Spleen (tissue), 11 donors: ENCODE results near the gene AP1AR. TPM values are rescaled to one million over a fixed set of nuclear protein-coding genes. Genes with fewer than 3 reads are reported as not detected.

ENCODE experiments used
- DNase-seq: peaks from one replicate; pipeline ENCODE4 v3.0.0-alpha.2; 2020
- H3K27ac ChIP-seq, 8 donors: fragments of 200-600 bp; sonication (generic) in 7 of 8; 1 replicate in 4 of 8; 2 replicates in 4 of 8; pipeline versions ENCODE4 v1.5.0 to v1.8.0; 2016 to 2021; ENCODE audit warnings: inconsistent platforms in 4 of 8, mild to moderate bottlenecking in 4 of 8, moderate library complexity in 1 of 8
- H3K27me3 ChIP-seq, 7 donors: fragments of 200-600 bp; sonication (generic) in 6 of 7; replicated peaks in 1 of 7; 1 replicate in 4 of 7; 2 replicates in 3 of 7; pipeline versions ENCODE4 v1.5.0 to v1.8.0; 2016 to 2021; ENCODE audit warnings: inconsistent platforms in 3 of 7, mild to moderate bottlenecking in 1 of 7
- H3K36me3 ChIP-seq, 6 donors: fragments of 200-600 bp; sonication (generic) in 5 of 6; 1 replicate in 4 of 6; 2 replicates in 2 of 6; pipeline versions ENCODE4 v1.5.0 to v1.8.0; 2016 to 2021; ENCODE audit warnings: inconsistent platforms in 2 of 6
- H3K4me1 ChIP-seq, 6 donors: fragments of 200-600 bp; sonication (generic) in 5 of 6; 1 replicate in 3 of 6; 2 replicates in 3 of 6; pipeline versions ENCODE4 v1.5.0 to v1.8.0; 2016 to 2021; ENCODE audit warnings: inconsistent platforms in 3 of 6
- H3K4me3 ChIP-seq, 8 donors: fragments of 200-600 bp; sonication (generic) in 7 of 8; 1 replicate in 4 of 8; 2 replicates in 4 of 8; pipeline versions ENCODE4 v1.5.0 to v1.8.0; 2016 to 2021; ENCODE audit warnings: inconsistent platforms in 4 of 8, mild to moderate bottlenecking in 4 of 8, moderate library complexity in 2 of 8
- H3K9me3 ChIP-seq, 8 donors: fragments of 200-600 bp; sonication (generic) in 7 of 8; 1 replicate in 4 of 8; 2 replicates in 4 of 8; pipeline versions ENCODE4 v1.5.0 to v1.8.0; 2016 to 2021; ENCODE audit warnings: inconsistent platforms in 4 of 8
- POLR2A ChIP-seq, 3 donors: fragments of 450-650 bp; IDR thresholded peaks; one replicate each; pipeline ENCODE4 v1.5.1; 2017; ENCODE audit warnings: antibody characterized with exemption in 3 of 3, mild to moderate bottlenecking in 1 of 3
- POLR2AphosphoS5 ChIP-seq, 3 donors: sonication (generic); formaldehyde crosslinking; IDR thresholded peaks; one replicate each; pipeline ENCODE4 v1.5.1; 2017; ENCODE audit warnings: antibody characterized with exemption in 3 of 3
- WGBS, 5 donors: extraction: QIAGEN DNeasy Blood & Tissue Kit in 3 of 5; methylation state at CpG; one replicate each; pipeline versions ENCODE4 v1.1.5 to v1.1.7; 2013 to 2018; 5-methylcytosine and 5-hydroxymethylcytosine counted together
- intact Hi-C: fragments of 100-400 bp; cut with DNase I; formaldehyde crosslinking; loops from one replicate; pipeline ENCODE4 v1.15.0; 2023; ENCODE audit warnings: low total_unique reads
- polyA plus RNA-seq, 3 donors: library from polyadenylated mRNA; stranded (reverse); fragments of 200-250 nt; gene quantifications; one replicate each; pipeline ENCODE4 v1.2.1, GENCODE V29; 2013
- total RNA-seq, 7 donors: library from RNA; depleted of rRNA in 3 of 7; stranded (reverse); fragments of >200 nt in 3 of 7; fragmentation: NEBNext Ultra II Directional in 4 of 7; extraction: Animal tissue kit (Norgen Biotek cat#: 25700) in 4 of 7; gene quantifications; one replicate each; pipeline versions ENCODE4 v1.1.0 to v1.2.1, GENCODE V29; 2016 to 2021
- TF ChIP-seq, protein P1 (sequence below), 11 experiments: fragments of 200-600 bp in 7 of 11; fragments of 450-650 bp in 4 of 11; sonication (generic) in 4 of 11; IDR thresholded peaks in 8 of 11; conservative IDR thresholded peaks in 3 of 11; 1 replicate in 7 of 11; 2 replicates in 4 of 11; pipeline versions ENCODE4 v1.4.0 to v1.8.0; 2016 to 2021; ENCODE audit warnings: antibody characterized with exemption in 11 of 11, inconsistent platforms in 4 of 11, mild to moderate bottlenecking in 1 of 11
- donor health status: healthy with polysubstance abuse.
- donor health status: DM: no; HTN: no; CAD: no; lungs with moderate emphysema.
- donor health status: DM: no; HTN: no; CAD: no.
- donor health status: Bipolar disorder and iron deficiency.
- donor health status: healthy.
- donor health status: DM: no; HTN: no; CAD: no.
- donor health status: DM: yes; HTN: yes; CAD: no.

The AP1AR gene
- total and polyA plus RNA-seq, 10 donors: 9.7 to 32.4 (median 21.5) TPM

DNA sequence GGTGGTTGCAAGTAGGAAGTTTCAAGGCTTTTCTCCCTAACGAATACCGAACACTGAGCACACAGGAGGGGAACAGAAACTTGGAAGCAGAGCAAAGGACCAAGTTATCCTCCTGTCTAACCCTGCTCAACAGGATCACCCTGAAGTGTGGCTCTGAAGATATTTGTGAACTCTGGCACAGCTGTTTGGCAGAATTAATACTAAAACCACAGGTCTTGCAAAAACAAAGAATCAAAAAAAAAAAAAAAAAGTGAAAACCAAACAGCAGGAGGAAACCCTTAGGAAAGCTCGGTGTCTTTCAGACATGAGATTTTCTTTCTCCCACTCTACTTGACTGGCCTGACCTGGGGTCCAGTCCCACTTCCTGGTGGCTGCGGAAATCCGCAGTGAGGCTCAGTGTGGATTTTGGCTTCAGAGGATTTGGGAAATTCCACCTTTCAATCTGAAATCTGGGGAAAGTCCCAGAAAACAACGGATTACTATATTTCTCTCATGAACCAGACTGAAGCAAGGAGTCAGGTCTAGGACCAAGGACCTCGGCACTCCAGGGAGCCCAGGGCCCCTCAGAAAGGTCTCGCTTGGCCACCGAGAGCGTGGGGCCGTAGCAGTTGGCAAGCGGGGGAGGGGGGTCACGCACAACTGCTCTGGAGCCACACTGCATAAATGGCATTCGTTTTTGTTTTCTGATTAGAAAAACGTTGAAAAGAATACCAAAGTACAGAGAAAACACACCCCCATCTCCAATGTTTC lies 53.2 kb downstream of the AP1AR start:
- H3K4me3 ChIP-seq: peak overlapping the region; percentile 68 to 91 (median 79)
- peak overlapping the region; percentile 88 to 95 (median 92) for H3K27ac ChIP-seq
- peaks cover 14 to 94% (median 83%) of the 10 kb centered on the region in 6 donors for H3K4me1 ChIP-seq
- no peaks in the 10 kb centered on the region for H3K27me3 ChIP-seq
- H3K9me3 ChIP-seq: peaks cover 0 to 3% (median 0%) of the 10 kb centered on the region in 8 donors
- intact Hi-C loops: no loop called here
- DNase-seq: peak; percentile 84
- TF ChIP-seq POLR2A (IDR thresholded peaks at IDR 0.05) (no peak), POLR2AphosphoS5 (IDR thresholded peaks at IDR 0.05) (no peak)
- TF ChIP-seq, protein P1, sequence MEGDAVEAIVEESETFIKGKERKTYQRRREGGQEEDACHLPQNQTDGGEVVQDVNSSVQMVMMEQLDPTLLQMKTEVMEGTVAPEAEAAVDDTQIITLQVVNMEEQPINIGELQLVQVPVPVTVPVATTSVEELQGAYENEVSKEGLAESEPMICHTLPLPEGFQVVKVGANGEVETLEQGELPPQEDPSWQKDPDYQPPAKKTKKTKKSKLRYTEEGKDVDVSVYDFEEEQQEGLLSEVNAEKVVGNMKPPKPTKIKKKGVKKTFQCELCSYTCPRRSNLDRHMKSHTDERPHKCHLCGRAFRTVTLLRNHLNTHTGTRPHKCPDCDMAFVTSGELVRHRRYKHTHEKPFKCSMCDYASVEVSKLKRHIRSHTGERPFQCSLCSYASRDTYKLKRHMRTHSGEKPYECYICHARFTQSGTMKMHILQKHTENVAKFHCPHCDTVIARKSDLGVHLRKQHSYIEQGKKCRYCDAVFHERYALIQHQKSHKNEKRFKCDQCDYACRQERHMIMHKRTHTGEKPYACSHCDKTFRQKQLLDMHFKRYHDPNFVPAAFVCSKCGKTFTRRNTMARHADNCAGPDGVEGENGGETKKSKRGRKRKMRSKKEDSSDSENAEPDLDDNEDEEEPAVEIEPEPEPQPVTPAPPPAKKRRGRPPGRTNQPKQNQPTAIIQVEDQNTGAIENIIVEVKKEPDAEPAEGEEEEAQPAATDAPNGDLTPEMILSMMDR (IDR thresholded peaks at IDR 0.05 in 8 of 11, conservative IDR thresholded peaks at IDR 0.05 in 3 of 11): no peak
- H3K36me3 ChIP-seq: peaks cover 0 to 5% (median 0%) of the 10 kb centered on the region in 6 donors
- 0 to 1% (median 0%) methylated on average over 15 of the region's 15 CpGs for WGBS, 5 donors

DNA sequence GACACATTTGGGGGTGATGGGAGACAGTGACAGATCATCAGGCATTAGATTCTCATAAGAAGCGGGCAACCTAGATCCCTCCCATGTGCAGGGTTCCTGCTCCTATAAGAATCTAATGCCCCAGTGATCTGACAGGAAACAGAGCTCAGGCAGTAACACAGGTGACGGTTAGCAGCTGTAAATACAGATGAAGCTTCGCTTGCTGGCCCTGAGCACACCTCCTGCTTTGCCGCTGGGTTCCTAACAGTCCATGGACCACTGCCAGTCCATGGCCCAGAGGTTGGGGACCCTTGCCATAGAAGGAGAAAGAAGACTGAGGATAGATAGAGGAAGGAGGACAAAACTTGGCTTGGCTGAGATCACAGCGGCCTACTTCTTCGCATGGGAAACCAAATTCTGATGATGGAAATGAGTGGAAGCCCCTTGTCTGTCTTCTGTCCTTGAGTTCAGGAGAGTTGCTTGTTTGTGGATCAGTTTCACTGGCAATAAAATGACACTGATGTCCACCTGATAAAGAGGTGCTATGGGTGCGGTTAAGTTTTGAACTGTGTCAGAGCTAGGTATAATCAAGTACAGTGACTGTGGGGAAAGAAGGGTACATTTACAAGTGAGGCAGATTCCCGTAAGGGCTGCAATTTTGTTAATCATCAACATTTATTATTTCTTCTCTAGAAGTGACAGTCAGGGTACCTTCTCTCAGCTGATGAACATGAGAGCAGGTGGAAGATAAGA lies 55.8 kb downstream of the AP1AR start:
- TF ChIP-seq POLR2AphosphoS5 (IDR thresholded peaks at IDR 0.05): peak in 2 of 3 donors; percentile 63 to 69
- TF ChIP-seq, protein P1 (IDR thresholded peaks at IDR 0.05 in 8 of 11, conservative IDR thresholded peaks at IDR 0.05 in 3 of 11): no peak
- no peak for DNase-seq
- Histone ChIP-seq H3K4me3 (peak overlapping the region in 1 of 8 donors; percentile 84), H3K27ac (peak overlapping the region; percentile 40 to 95 (median 92)), H3K4me1 (peaks cover 8 to 75% (median 62%) of the 10 kb centered on the region in 6 donors), H3K9me3 (peaks cover 0 to 3% (median 0%) of the 10 kb centered on the region in 8 donors), H3K36me3 (no peaks in the 10 kb centered on the region), H3K27me3 (no peaks in the 10 kb centered on the region)
- intact Hi-C loops: no loop called here
- WGBS, 5 donors: 71 to 76% (median 73%) methylated on average over 8 of the region's 8 CpGs

DNA sequence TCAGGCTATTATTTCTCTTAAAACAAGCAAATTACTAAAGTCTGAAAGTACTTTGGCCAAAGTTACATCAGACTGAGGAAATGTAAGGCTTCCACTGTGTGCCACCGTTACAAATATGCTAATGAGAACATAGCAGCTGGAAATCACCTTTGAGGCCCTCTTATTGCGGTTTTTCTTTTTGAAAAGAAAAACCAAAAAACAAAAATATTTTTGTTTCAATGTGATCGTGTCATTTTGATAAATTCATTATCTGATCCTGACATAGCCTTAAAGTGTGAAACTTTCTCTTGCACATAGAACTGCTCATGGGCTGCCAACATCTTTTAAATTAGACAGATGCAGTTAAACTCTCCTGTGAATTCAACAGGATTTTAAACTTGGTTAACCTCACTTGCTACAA lies 56.9 kb downstream of the AP1AR start:
- no peak for TF ChIP-seq POLR2A (IDR thresholded peaks at IDR 0.05)
- TF ChIP-seq, protein P1 (IDR thresholded peaks at IDR 0.05 in 8 of 11, conservative IDR thresholded peaks at IDR 0.05 in 3 of 11): no peak
- TF ChIP-seq POLR2AphosphoS5 (IDR thresholded peaks at IDR 0.05): no peak
- WGBS, 5 donors: 21 to 43% (median 32%) methylated on average over 3 of the region's 3 CpGs
- Histone ChIP-seq H3K4me1 (peaks cover 6 to 65% (median 51%) of the 10 kb centered on the region in 6 donors), H3K27me3 (no peaks in the 10 kb centered on the region), H3K36me3 (no peaks in the 10 kb centered on the region), H3K27ac (peak overlapping the region; percentile 40 to 95 (median 92)), H3K4me3 (peak overlapping the region in 1 of 8 donors; percentile 84), H3K9me3 (peaks cover 0 to 3% (median 0%) of the 10 kb centered on the region in 8 donors)
- no peak for DNase-seq
- intact Hi-C loops: no loop called here
